Cardiac fibroblast (primary cell): Measurements from ENCODE around the gene KRTAP5-7.
"Not testable (repeated sequence)": the region's sequence is repeated elsewhere in the genome, so short reads cannot be mapped to it uniquely, and the experiment has no call there.

Experiments
- DNase-seq, 2 donors: peaks; one replicate each; pipeline versions ENCODE4 v3.0.0 to v3.0.0-alpha.2; 2010; ENCODE audit warnings: low read depth in 2 of 2
- H3K4me3 ChIP-seq, 2 donors: replicated peaks in 1 of 2; 1 replicate in 1 of 2; 2 replicates in 1 of 2; pipeline ENCODE4 v1.5.1; 2011; ENCODE audit warnings: low read depth in 2 of 2, low read length in 2 of 2, mild to moderate bottlenecking in 2 of 2, moderate library complexity in 1 of 2
- CTCF ChIP-seq: IDR thresholded peaks from one replicate; pipeline ENCODE4 v1.5.1; 2011; ENCODE audit warnings: low read depth, mild to moderate bottlenecking, low read length, inconsistent platforms

Gene KRTAP5-7

GRCh38 chr11:71532036-71532610, 5.1 kb downstream of the KRTAP5-7 start:
- no peak for TF ChIP-seq CTCF
- no peak overlapping the region for H3K4me3 ChIP-seq
- DNase-seq = no peak

- not testable (repeated sequence) for DNase-seq, H3K4me3 ChIP-seq
These were observed 7.9 kb downstream of the KRTAP5-7 start for GRCh38 chr11:71534711-71535608.

GRCh38 chr11:71535825-71536224, 8.8 kb downstream of the KRTAP5-7 start:
- no peak for DNase-seq
- no peak for TF ChIP-seq CTCF
- H3K4me3 ChIP-seq = no peak overlapping the region

- TF ChIP-seq CTCF = no peak
- H3K4me3 ChIP-seq = no peak overlapping the region
- no peak for DNase-seq
These were observed 10.5 kb downstream of the KRTAP5-7 start for GRCh38 chr11:71537537-71537936.

GRCh38 chr11:71537977-71538665, 11.1 kb downstream of the KRTAP5-7 start, which contains the start of gene KRTAP5-8:
TSS of gene KRTAP5-8 (plus strand) at chr11:71538025. CDS start at chr11:71538056, 31 bp downstream.
- DNase-seq, H3K4me3 ChIP-seq: not testable (repeated sequence)

GRCh38 chr11:71538666-71538990, 11.6 kb downstream of the KRTAP5-7 start:
- no peak for TF ChIP-seq CTCF
- no peak for DNase-seq
- H3K4me3 ChIP-seq = no peak overlapping the region

- no peak for DNase-seq
- H3K4me3 ChIP-seq = no peak overlapping the region
- no peak for TF ChIP-seq CTCF
These were observed 11.9 kb downstream of the KRTAP5-7 start for GRCh38 chr11:71539017-71539416.

GRCh38 chr11:71539971-71540370, 12.9 kb downstream of the KRTAP5-7 start:
- H3K4me3 ChIP-seq, DNase-seq: not testable (repeated sequence)

GRCh38 chr11:71540521-71541304, 13.6 kb downstream of the KRTAP5-7 start:
- H3K4me3 ChIP-seq, DNase-seq: not testable (repeated sequence)
